Chondrocyte (in vitro differentiated cells): ENCODE results near the gene CACNB3. TPM values are rescaled to one million over a fixed set of nuclear protein-coding genes. Genes with fewer than 3 reads are reported as not detected.
"Not testable (repeated sequence)": the region's sequence is repeated elsewhere in the genome, so short reads cannot be mapped to it uniquely, and the experiment has no call there.

ENCODE experiments used
- DNase-seq: peaks from one replicate; pipeline ENCODE4 v3.0.0; 2021; ENCODE audit warnings: mixed read lengths, low spot score
- H3K27ac Mint-ChIP-seq: one replicate; pipeline ENCODE4 v1.8.0; 2021; ENCODE audit warnings: mild to moderate bottlenecking, moderate library complexity, mixed read lengths; ENCODE audit not compliant: unreplicated experiment
- H3K27me3 Mint-ChIP-seq: 2 replicates; pipeline ENCODE4 v1.8.0; 2021; ENCODE audit warnings: low read depth, mixed read lengths
- H3K36me3 Mint-ChIP-seq: 2 replicates; pipeline ENCODE4 v1.8.0; 2021; ENCODE audit warnings: low read depth, mixed read lengths
- H3K4me1 Mint-ChIP-seq: 2 replicates; pipeline ENCODE4 v1.8.0; 2021; ENCODE audit warnings: low read depth, mild to moderate bottlenecking, mixed read lengths
- H3K4me3 Mint-ChIP-seq: one replicate; pipeline ENCODE4 v1.8.0; 2021; ENCODE audit warnings: mild to moderate bottlenecking, moderate library complexity, mixed read lengths; ENCODE audit not compliant: unreplicated experiment
- H3K9me3 Mint-ChIP-seq: 2 replicates; pipeline ENCODE4 v1.8.0; 2021; ENCODE audit warnings: low read depth, mixed read lengths
- CTCF ChIP-seq: fragments of 200-600 bp; sonication (generic); IDR thresholded peaks from 2 replicates; pipeline ENCODE4 v1.5.0; 2021; ENCODE audit warnings: antibody characterized with exemption, mild to moderate bottlenecking, moderate library complexity
- total RNA-seq: library from RNA; stranded (reverse); gene quantifications from 3 replicates; pipeline ENCODE4 v1.2.1, GENCODE V29; 2021

CACNB3 gene
- total RNA-seq, 1 donor from 2014 or later, result 69.5 TPM

GRCh38 chr12:48865281-48866051, 47.2 kb downstream of the CACNB3 start, which contains the start of gene RND1:
RND1 (minus strand) TSS chr12:48865870; CDS start chr12:48865767, 103 bp downstream.
- H3K9me3 Mint-ChIP-seq, result no peaks in the 10 kb centered on the region
- no peaks in the 10 kb centered on the region for H3K36me3 Mint-ChIP-seq

GRCh38 chr12:48866052-48866711, 47.9 kb downstream of the CACNB3 start:
- peak overlapping the region; percentile 94 for H3K4me3 Mint-ChIP-seq
- peaks cover 31% of the 10 kb centered on the region for H3K27me3 Mint-ChIP-seq
- DNase-seq, result no peak
- peaks cover 14% of the 10 kb centered on the region for H3K4me1 Mint-ChIP-seq
- no peaks in the 10 kb centered on the region for H3K9me3 Mint-ChIP-seq
- no peaks in the 10 kb centered on the region for H3K36me3 Mint-ChIP-seq
- H3K27ac Mint-ChIP-seq, result peak overlapping the region; percentile 69
- peak; percentile 20 for TF ChIP-seq CTCF

More at GRCh38 chr12:48865281-48866051, 47.2 kb downstream of the CACNB3 start, which contains the start of gene RND1:
- DNase-seq, result no peak
- Mint-ChIP-seq H3K27me3 (peaks cover 31% of the 10 kb centered on the region), H3K4me1 (peaks cover 14% of the 10 kb centered on the region), H3K27ac (peak within 1 kb of the TSS; percentile 69), H3K4me3 (peak within 1 kb of the TSS; percentile 94)
- TF ChIP-seq CTCF, result peak; percentile 52

GRCh38 chr12:48868451-48868850, 50.2 kb downstream of the CACNB3 start:
- no peak for DNase-seq
- Mint-ChIP-seq H3K27ac (no peak overlapping the region), H3K9me3 (no peaks in the 10 kb centered on the region), H3K36me3 (no peaks in the 10 kb centered on the region), H3K27me3 (peaks cover 20% of the 10 kb centered on the region), H3K4me3 (no peak overlapping the region), H3K4me1 (peaks cover 14% of the 10 kb centered on the region)
- no peak for TF ChIP-seq CTCF

GRCh38 chr12:48869191-48869590, 50.9 kb downstream of the CACNB3 start:
- no peak for DNase-seq
- Mint-ChIP-seq H3K4me1 (peaks cover 14% of the 10 kb centered on the region), H3K27me3 (peaks cover 13% of the 10 kb centered on the region), H3K36me3 (no peaks in the 10 kb centered on the region), H3K9me3 (no peaks in the 10 kb centered on the region), H3K4me3 (no peak overlapping the region), H3K27ac (no peak overlapping the region)
- no peak for TF ChIP-seq CTCF

- Mint-ChIP-seq H3K9me3 (no peaks in the 10 kb centered on the region), H3K4me3 (no peak overlapping the region), H3K36me3 (no peaks in the 10 kb centered on the region), H3K27ac (no peak overlapping the region), H3K4me1 (no peaks in the 10 kb centered on the region), H3K27me3 (peaks cover 3% of the 10 kb centered on the region)
- TF ChIP-seq CTCF, result no peak
- DNase-seq, result no peak
Observed at GRCh38 chr12:48873096-48873495, 54.8 kb downstream of the CACNB3 start.

- not testable (repeated sequence) for H3K4me3 Mint-ChIP-seq, DNase-seq, H3K4me1 Mint-ChIP-seq, H3K27me3 Mint-ChIP-seq, H3K27ac Mint-ChIP-seq, H3K36me3 Mint-ChIP-seq, H3K9me3 Mint-ChIP-seq
Observed at GRCh38 chr12:48873534-48873933, 55.2 kb downstream of the CACNB3 start.
